Measurements from ENCODE around the gene PPM1N.

- TF ChIP-seq, protein P1, sequence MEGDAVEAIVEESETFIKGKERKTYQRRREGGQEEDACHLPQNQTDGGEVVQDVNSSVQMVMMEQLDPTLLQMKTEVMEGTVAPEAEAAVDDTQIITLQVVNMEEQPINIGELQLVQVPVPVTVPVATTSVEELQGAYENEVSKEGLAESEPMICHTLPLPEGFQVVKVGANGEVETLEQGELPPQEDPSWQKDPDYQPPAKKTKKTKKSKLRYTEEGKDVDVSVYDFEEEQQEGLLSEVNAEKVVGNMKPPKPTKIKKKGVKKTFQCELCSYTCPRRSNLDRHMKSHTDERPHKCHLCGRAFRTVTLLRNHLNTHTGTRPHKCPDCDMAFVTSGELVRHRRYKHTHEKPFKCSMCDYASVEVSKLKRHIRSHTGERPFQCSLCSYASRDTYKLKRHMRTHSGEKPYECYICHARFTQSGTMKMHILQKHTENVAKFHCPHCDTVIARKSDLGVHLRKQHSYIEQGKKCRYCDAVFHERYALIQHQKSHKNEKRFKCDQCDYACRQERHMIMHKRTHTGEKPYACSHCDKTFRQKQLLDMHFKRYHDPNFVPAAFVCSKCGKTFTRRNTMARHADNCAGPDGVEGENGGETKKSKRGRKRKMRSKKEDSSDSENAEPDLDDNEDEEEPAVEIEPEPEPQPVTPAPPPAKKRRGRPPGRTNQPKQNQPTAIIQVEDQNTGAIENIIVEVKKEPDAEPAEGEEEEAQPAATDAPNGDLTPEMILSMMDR (conservative IDR thresholded peaks at IDR 0.05 in 1 of 2, IDR thresholded peaks at IDR 0.05 in 1 of 2; ENCODE audit: extremely low read depth in 1 of 2, insufficient read depth in 1 of 2, low read depth in 1 of 2, low read length in 2 of 2) = no peak
- TF ChIP-seq EZH2 (IDR thresholded peaks at IDR 0.05; ENCODE audit: borderline replicate concordance, low read length) = no peak
These were observed 16.9 kb downstream of the PPM1N start for GRCh38 chr19:45515081-45515624.

Measured in mammary epithelial cell (primary cell).